SU-DHL-6 (cell line): ENCODE results near the gene DPH1.

ENCODE experiments used
- H2AFZ ChIP-seq: fragments of 200-600 bp; sonication (generic); 2 replicates; pipeline ENCODE4 v1.6.1; 2014; ENCODE audit warnings: low read depth, mild to moderate bottlenecking, moderate library complexity, mixed read lengths, antibody characterized with exemption, low read length; ENCODE audit not compliant: severe bottlenecking
- H3F3A ChIP-seq: fragments of 200-600 bp; shearing (Covaris generic); 2 replicates; pipeline ENCODE4 v1.6.0; 2016; ENCODE audit warnings: antibody characterized with exemption, mild to moderate bottlenecking; ENCODE audit not compliant: insufficient read depth
- H3K27ac ChIP-seq: fragments of 200-600 bp; sonication (generic); 2 replicates; pipeline ENCODE4 v1.5.1; 2016; ENCODE audit warnings: low read depth, mild to moderate bottlenecking, low read length, moderate library complexity, mixed read lengths
- H3K27me3 ChIP-seq: fragments of 200-600 bp; sonication (generic), shearing (Covaris generic); 2 replicates; pipeline ENCODE4 v1.6.0; 2014; ENCODE audit warnings: mild to moderate bottlenecking, low read length
- H3K36me3 ChIP-seq: fragments of 200-600 bp; sonication (generic); 2 replicates; pipeline ENCODE4 v1.6.1; 2014; ENCODE audit warnings: mild to moderate bottlenecking, low read length, mixed read lengths
- H3K4me2 ChIP-seq: fragments of 300-600, 200-600 bp; shearing (Covaris generic), sonication (generic); 2 replicates; pipeline ENCODE4 v1.6.0; 2014; ENCODE audit warnings: low read length, low read depth, mild to moderate bottlenecking; ENCODE audit not compliant: poor library complexity, severe bottlenecking
- H3K4me3 ChIP-seq: fragments of 200-600 bp; sonication (generic); 2 replicates; pipeline ENCODE4 v1.5.1; 2014; ENCODE audit warnings: antibody characterized with exemption, low read length, mild to moderate bottlenecking, mixed read lengths; ENCODE audit not compliant: insufficient read depth, poor library complexity, severe bottlenecking
- H3K79me2 ChIP-seq: fragments of 200-600 bp; sonication (generic); 2 replicates; pipeline ENCODE4 v1.6.1; 2014; ENCODE audit warnings: mild to moderate bottlenecking, low read length, moderate library complexity; ENCODE audit not compliant: insufficient read depth
- H3K9ac ChIP-seq: fragments of 200-600 bp; sonication (generic); 2 replicates; pipeline ENCODE4 v1.7.0; 2014; ENCODE audit warnings: mild to moderate bottlenecking, low read length
- H3K9me2 ChIP-seq: fragments of 200-600 bp; sonication (generic); replicated peaks from 2 replicates; pipeline ENCODE4 v1.6.1; 2014; ENCODE audit warnings: low read length; ENCODE audit not compliant: insufficient read depth
- H3K9me3 ChIP-seq: fragments of 200-600 bp; sonication (generic); 2 replicates; pipeline ENCODE4 v1.6.1; 2014; ENCODE audit warnings: low read length, mixed read lengths; ENCODE audit not compliant: insufficient read depth
- H4K20me1 ChIP-seq: fragments of 200-600 bp; sonication (generic); 2 replicates; pipeline ENCODE4 v1.6.1; 2014; ENCODE audit warnings: low read depth, mild to moderate bottlenecking, antibody characterized with exemption, low read length, moderate library complexity, mixed read lengths
- CTCF ChIP-seq: fragments of 200-600 bp; sonication (generic); IDR thresholded peaks from one replicate; pipeline ENCODE4 v1.5.1; 2017; ENCODE audit warnings: antibody characterized with exemption, mild to moderate bottlenecking, low read length, moderate library complexity; ENCODE audit not compliant: insufficient read depth, poor library complexity, severe bottlenecking
- EZH2phosphoT487 ChIP-seq: fragments of 200-600 bp; sonication (generic), shearing (Covaris generic); conservative IDR thresholded peaks from 2 replicates; pipeline ENCODE4 v1.6.1; 2018; ENCODE audit warnings: mild to moderate bottlenecking, antibody characterized with exemption, low read length, moderate library complexity, mixed read lengths

DPH1 gene

GRCh38 chr17:2061441-2061958, 31.5 kb downstream of the DPH1 start:
- Histone ChIP-seq H3K9me3 (no peaks in the 10 kb centered on the region), H3K4me3 (no peak overlapping the region), H2AFZ (no peak overlapping the region), H3K27me3 (no peaks in the 10 kb centered on the region), H3K9me2 (no peaks in the 10 kb centered on the region), H3F3A (no peaks in the 10 kb centered on the region), H4K20me1 (no peaks in the 10 kb centered on the region), H3K9ac (no peak overlapping the region), H3K4me2 (no peak overlapping the region), H3K27ac (no peak overlapping the region), H3K36me3 (no peaks in the 10 kb centered on the region), H3K79me2 (no peaks in the 10 kb centered on the region)
- TF ChIP-seq EZH2phosphoT487 (no peak), CTCF (no peak)

- Histone ChIP-seq H3K36me3 (no peaks in the 10 kb centered on the region), H3F3A (no peaks in the 10 kb centered on the region), H3K9me3 (no peaks in the 10 kb centered on the region), H3K9me2 (no peaks in the 10 kb centered on the region), H3K27ac (no peak overlapping the region), H3K4me2 (no peak overlapping the region), H3K9ac (no peak overlapping the region), H3K79me2 (no peaks in the 10 kb centered on the region), H4K20me1 (no peaks in the 10 kb centered on the region), H3K27me3 (no peaks in the 10 kb centered on the region), H3K4me3 (no peak overlapping the region), H2AFZ (no peak overlapping the region)
- TF ChIP-seq CTCF = no peak
- TF ChIP-seq EZH2phosphoT487 = no peak
These were observed 32.7 kb downstream of the DPH1 start for GRCh38 chr17:2062571-2063183.

- no peak overlapping the region for H3K4me2 ChIP-seq
- no peaks in the 10 kb centered on the region for H3K9me3 ChIP-seq
- no peak overlapping the region for H3K27ac ChIP-seq
These were observed 33.6 kb downstream of the DPH1 start for GRCh38 chr17:2063261-2064146.

More at GRCh38 chr17:2063261-2064146, 33.6 kb downstream of the DPH1 start:
- Histone ChIP-seq H4K20me1 (no peaks in the 10 kb centered on the region), H3K9ac (no peak overlapping the region), H3K4me3 (no peak overlapping the region), H3K36me3 (no peaks in the 10 kb centered on the region), H3K27me3 (no peaks in the 10 kb centered on the region), H2AFZ (no peak overlapping the region), H3K9me2 (no peaks in the 10 kb centered on the region), H3K79me2 (no peaks in the 10 kb centered on the region), H3F3A (no peaks in the 10 kb centered on the region)
- TF ChIP-seq CTCF (no peak), EZH2phosphoT487 (no peak)
